Measurements from ENCODE around the gene GLDC.

DNA sequence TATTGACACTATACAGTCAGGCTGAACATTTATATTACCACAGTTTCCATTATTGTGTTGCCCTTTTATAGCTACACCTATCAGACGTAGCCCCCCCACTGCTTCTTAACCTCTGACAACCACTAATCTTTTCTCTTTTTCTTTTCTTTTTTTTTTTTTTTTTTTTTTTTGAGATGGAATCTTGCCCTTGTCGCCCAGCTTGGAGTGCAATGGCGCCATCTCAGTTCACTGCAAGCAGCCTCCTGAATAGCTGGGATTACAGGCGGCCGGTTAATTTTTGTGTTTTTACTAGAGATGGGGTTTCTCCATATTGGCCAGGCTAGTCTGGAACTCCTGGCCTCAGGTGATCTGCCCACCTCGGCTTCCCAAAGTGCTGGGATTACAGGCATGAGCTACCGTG is 157.1 kb downstream of the GLDC start:
- TF ChIP-seq, protein P1, sequence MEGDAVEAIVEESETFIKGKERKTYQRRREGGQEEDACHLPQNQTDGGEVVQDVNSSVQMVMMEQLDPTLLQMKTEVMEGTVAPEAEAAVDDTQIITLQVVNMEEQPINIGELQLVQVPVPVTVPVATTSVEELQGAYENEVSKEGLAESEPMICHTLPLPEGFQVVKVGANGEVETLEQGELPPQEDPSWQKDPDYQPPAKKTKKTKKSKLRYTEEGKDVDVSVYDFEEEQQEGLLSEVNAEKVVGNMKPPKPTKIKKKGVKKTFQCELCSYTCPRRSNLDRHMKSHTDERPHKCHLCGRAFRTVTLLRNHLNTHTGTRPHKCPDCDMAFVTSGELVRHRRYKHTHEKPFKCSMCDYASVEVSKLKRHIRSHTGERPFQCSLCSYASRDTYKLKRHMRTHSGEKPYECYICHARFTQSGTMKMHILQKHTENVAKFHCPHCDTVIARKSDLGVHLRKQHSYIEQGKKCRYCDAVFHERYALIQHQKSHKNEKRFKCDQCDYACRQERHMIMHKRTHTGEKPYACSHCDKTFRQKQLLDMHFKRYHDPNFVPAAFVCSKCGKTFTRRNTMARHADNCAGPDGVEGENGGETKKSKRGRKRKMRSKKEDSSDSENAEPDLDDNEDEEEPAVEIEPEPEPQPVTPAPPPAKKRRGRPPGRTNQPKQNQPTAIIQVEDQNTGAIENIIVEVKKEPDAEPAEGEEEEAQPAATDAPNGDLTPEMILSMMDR (IDR thresholded peaks at IDR 0.05): no peak
- no peak for TF ChIP-seq POLR2A (IDR thresholded peaks at IDR 0.05)
